Trophoblast cell (in vitro differentiated cells and primary cell): ENCODE measurements around the gene HIBCH.

Experiments used
- DNase-seq, 2 donors: peaks; one replicate each; pipeline ENCODE4 v3.0.0-alpha.2; 2016
- H2AFZ ChIP-seq: 2 replicates; pipeline ENCODE4 v1.6.1; 2013; ENCODE audit warnings: low read length, moderate library complexity, mild to moderate bottlenecking; ENCODE audit not compliant: insufficient read depth, poor library complexity
- H2AK5ac ChIP-seq: 2 replicates; pipeline ENCODE4 v1.6.1; 2013; ENCODE audit warnings: mild to moderate bottlenecking, low read length
- H2BK120ac ChIP-seq: 2 replicates; pipeline ENCODE4 v1.6.1; 2013; ENCODE audit warnings: low read length, mild to moderate bottlenecking, moderate library complexity; ENCODE audit not compliant: insufficient read depth, poor library complexity
- H2BK12ac ChIP-seq: 2 replicates; pipeline ENCODE4 v1.6.1; 2013; ENCODE audit warnings: mild to moderate bottlenecking, low read length, moderate library complexity
- H2BK5ac ChIP-seq: 2 replicates; pipeline ENCODE4 v1.6.1; 2013; ENCODE audit warnings: low read length, low read depth, moderate library complexity, mild to moderate bottlenecking; ENCODE audit not compliant: poor library complexity
- H3K14ac ChIP-seq: 2 replicates; pipeline ENCODE4 v1.6.1; 2013; ENCODE audit warnings: mild to moderate bottlenecking, low read length
- H3K18ac ChIP-seq: 2 replicates; pipeline ENCODE4 v1.6.1; 2013; ENCODE audit warnings: mild to moderate bottlenecking, low read length
- H3K23ac ChIP-seq: 2 replicates; pipeline ENCODE4 v1.6.1; 2013; ENCODE audit warnings: low read length
- H3K27ac ChIP-seq: 2 replicates; pipeline ENCODE4 v1.5.1; 2013; ENCODE audit warnings: low read depth, mild to moderate bottlenecking, inconsistent platforms, low read length, moderate library complexity
- H3K27me3 ChIP-seq: 2 replicates; pipeline ENCODE4 v1.6.1; 2013; ENCODE audit warnings: inconsistent platforms, mild to moderate bottlenecking, low read length, moderate library complexity; ENCODE audit not compliant: insufficient read depth
- H3K36me3 ChIP-seq, 2 experiments: 1 replicate in 1 of 2; 2 replicates in 1 of 2; pipeline ENCODE4 v1.6.1; 2013; ENCODE audit warnings: low read length in 2 of 2, mild to moderate bottlenecking in 2 of 2, moderate library complexity in 1 of 2; ENCODE audit not compliant: insufficient read depth in 2 of 2, control insufficient read depth in 1 of 2
- H3K4ac ChIP-seq: 2 replicates; pipeline ENCODE4 v1.6.1; 2013; ENCODE audit warnings: low read depth, mild to moderate bottlenecking, low read length, moderate library complexity
- H3K4me1 ChIP-seq, 2 experiments: 1 replicate in 1 of 2; 2 replicates in 1 of 2; pipeline ENCODE4 v1.6.1; 2013; ENCODE audit warnings: low read length in 2 of 2, mild to moderate bottlenecking in 2 of 2, moderate library complexity in 1 of 2; ENCODE audit not compliant: insufficient read depth in 2 of 2, control insufficient read depth in 1 of 2
- H3K4me2 ChIP-seq: 2 replicates; pipeline ENCODE4 v1.6.1; 2013; ENCODE audit warnings: inconsistent platforms, mild to moderate bottlenecking, low read length, moderate library complexity
- H3K4me3 ChIP-seq: 2 replicates; pipeline ENCODE4 v1.5.1; 2013; ENCODE audit warnings: mild to moderate bottlenecking, low read depth, low read length, inconsistent platforms
- H3K79me1 ChIP-seq: one replicate; pipeline ENCODE4 v1.6.1; 2013; ENCODE audit warnings: low read length
- H3K79me2 ChIP-seq: 2 replicates; pipeline ENCODE4 v1.6.1; 2013; ENCODE audit warnings: low read length, mild to moderate bottlenecking; ENCODE audit not compliant: control insufficient read depth, insufficient read depth, poor library complexity
- H3K9ac ChIP-seq: 2 replicates; pipeline ENCODE4 v1.6.1; 2013; ENCODE audit warnings: mild to moderate bottlenecking, low read length
- H3K9me3 ChIP-seq: 2 replicates; pipeline ENCODE4 v1.6.1; 2013; ENCODE audit warnings: low read depth, mild to moderate bottlenecking, control low read depth, inconsistent platforms, low read length; ENCODE audit not compliant: insufficient read depth
- H4K12ac ChIP-seq: 2 replicates; pipeline ENCODE4 v1.6.1; 2013; ENCODE audit warnings: low read depth, mild to moderate bottlenecking, low read length, moderate library complexity
- H4K8ac ChIP-seq: 2 replicates; pipeline ENCODE4 v1.6.1; 2013; ENCODE audit warnings: low read depth, mild to moderate bottlenecking, low read length, moderate library complexity
- H4K91ac ChIP-seq: one replicate; pipeline ENCODE4 v1.6.1; 2013; ENCODE audit warnings: low read depth, mild to moderate bottlenecking, low read length, moderate library complexity
- WGBS: extraction: QIAGEN DNeasy Blood & Tissue Kit; methylation state at CpG from one replicate; pipeline ENCODE4 v1.1.7; 2013; ENCODE audit warnings: missing lambda C conversion rate; ENCODE audit not compliant: insufficient read length, insufficient coverage; ENCODE audit errors: extremely low coverage; 5-methylcytosine and 5-hydroxymethylcytosine counted together

HIBCH gene

DNA sequence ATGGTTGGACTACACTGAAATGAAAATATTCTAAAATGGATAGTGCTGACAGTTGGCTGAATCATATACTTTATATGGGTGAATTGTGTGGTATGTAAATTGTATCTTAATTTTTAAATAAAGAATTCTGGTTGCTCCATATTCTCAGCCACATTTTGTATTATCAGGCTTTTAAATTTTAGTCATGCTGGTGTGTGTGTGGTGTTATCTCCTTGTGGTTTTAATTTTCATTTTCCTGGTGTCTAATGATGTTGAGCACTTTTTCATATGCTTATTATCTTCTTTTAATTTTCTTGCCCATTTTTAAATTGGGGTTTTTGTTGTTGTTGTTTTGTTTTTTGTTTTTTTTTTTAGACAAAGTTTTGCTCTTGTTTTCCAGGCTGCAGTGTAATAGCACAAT lies 3.8 kb upstream of the HIBCH start:
- Histone ChIP-seq H3K27ac (no peak overlapping the region), H3K9ac (no peak overlapping the region), H2AK5ac (no peak overlapping the region), H3K36me3 (no peaks in the 10 kb centered on the region), H3K27me3 (no peaks in the 10 kb centered on the region), H3K18ac (no peak overlapping the region), H2BK5ac (no peak overlapping the region), H3K14ac (no peak overlapping the region), H3K4ac (no peak overlapping the region), H3K79me1 (no peaks in the 10 kb centered on the region), H2AFZ (no peak overlapping the region), H2BK120ac (no peak overlapping the region), H4K91ac (no peak overlapping the region), H4K12ac (no peak overlapping the region), H3K4me3 (no peak overlapping the region), H2BK12ac (no peak overlapping the region), H3K4me2 (no peak overlapping the region), H4K8ac (no peak overlapping the region), H3K79me2 (no peaks in the 10 kb centered on the region), H3K23ac (no peak overlapping the region), H3K9me3 (peaks cover 2% of the 10 kb centered on the region), H3K4me1 (peaks cover 0 to 4% of the 10 kb centered on the region in 2 experiments)
- no peak for DNase-seq

DNA sequence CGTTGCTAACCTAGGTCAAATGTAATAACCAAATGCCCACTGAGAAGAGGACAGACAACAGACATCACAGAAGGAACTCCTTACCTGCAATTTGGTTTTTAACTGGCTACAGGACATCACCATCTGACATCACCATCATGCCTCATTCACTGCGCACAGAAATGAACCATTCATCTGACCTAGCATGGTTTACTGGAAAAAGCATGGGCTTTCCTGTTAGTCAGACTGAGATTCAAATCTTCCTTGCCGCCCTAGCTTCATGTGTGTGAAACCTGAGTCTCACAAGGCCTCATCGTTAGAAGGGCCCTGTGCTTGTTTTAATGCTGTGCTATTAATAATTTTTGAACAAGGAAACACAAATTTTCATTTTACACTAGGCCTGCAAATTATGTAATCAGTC lies 1.1 kb upstream of the HIBCH start:
- Histone ChIP-seq H3K9me3 (no peaks in the 10 kb centered on the region), H4K8ac (peak overlapping the region; percentile 85), H4K91ac (no peak overlapping the region), H2AK5ac (peak overlapping the region; percentile 56), H2BK5ac (no peak overlapping the region), H3K23ac (no peak overlapping the region), H3K9ac (no peak overlapping the region), H3K4me3 (no peak overlapping the region), H2BK120ac (no peak overlapping the region), H3K27ac (no peak overlapping the region), H3K18ac (no peak overlapping the region), H4K12ac (no peak overlapping the region), H3K79me2 (no peaks in the 10 kb centered on the region), H3K4ac (no peak overlapping the region), H3K27me3 (no peaks in the 10 kb centered on the region), H3K36me3 (no peaks in the 10 kb centered on the region), H3K4me1 (peaks cover 0 to 6% of the 10 kb centered on the region in 2 experiments), H3K14ac (no peak overlapping the region), H3K79me1 (no peaks in the 10 kb centered on the region), H2BK12ac (no peak overlapping the region), H3K4me2 (no peak overlapping the region), H2AFZ (no peak overlapping the region)
- no peak for DNase-seq
- WGBS, result no CpG with 5 or more reads among the region's 4 CpGs

DNA sequence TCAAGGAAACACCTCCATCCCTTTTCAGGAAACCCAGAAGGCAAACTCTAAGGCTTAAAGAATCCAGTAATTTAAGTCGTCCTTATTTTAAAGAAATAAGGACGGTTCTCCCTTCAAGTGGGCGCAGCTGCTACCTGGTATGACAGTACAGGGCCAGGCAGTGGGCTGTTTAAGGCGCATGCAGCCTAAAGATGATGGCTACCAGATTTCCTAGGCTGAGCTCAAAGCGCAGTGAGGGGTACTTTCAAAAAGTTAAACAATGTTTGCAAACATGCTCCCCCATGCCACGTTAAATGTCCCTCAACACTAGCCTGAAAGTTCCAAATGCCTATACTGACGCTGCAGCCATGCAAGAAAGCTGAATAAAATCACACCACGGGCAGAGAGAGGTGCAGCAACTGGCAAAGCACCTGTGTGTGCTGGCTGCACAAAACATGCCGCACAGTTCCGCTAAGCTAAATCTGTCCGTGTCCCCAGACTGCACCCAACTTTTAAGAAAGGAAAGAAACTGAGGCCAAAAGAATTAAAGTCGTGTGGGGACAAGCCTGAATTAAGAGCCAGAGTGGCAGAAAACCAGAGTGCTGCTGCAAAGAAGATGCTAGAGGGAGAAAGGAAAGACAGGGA lies 583 bp downstream of the HIBCH start:
- WGBS, result no CpG with 5 or more reads among the region's 12 CpGs
- no peaks in the 10 kb centered on the region for H3K9me3 ChIP-seq

DNA sequence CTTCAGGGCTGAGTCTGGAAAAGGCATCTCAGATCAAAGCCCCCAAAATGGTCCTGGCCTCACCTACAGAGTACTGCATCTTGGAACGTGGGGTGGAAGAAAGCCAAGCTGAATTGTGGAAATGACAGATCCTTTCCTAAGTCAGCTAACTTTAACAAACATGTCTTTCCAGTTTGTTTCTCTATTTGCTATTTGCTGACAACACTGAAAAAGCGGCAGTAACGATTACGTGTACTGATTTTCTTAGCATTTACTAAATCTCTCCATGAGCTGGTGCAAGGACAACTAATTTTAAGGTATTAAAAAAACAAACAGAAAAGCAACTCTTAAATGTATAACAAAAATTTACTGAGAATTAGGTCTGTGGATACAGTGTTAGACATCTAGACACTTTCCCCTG lies 1.1 kb downstream of the HIBCH start:
- WGBS, result no CpG with 5 or more reads among the region's 4 CpGs
- Histone ChIP-seq H3K79me1 (no peaks in the 10 kb centered on the region), H2AFZ (no peak overlapping the region), H3K27ac (no peak overlapping the region), H3K79me2 (no peaks in the 10 kb centered on the region), H2BK5ac (no peak overlapping the region), H2BK120ac (no peak overlapping the region), H4K91ac (no peak overlapping the region), H3K23ac (no peak overlapping the region), H3K4me3 (no peak overlapping the region), H2AK5ac (no peak overlapping the region), H4K12ac (no peak overlapping the region), H3K4me2 (no peak overlapping the region), H4K8ac (no peak overlapping the region), H3K14ac (no peak overlapping the region), H3K4me1 (peaks cover 0 to 6% of the 10 kb centered on the region in 2 experiments), H3K36me3 (no peaks in the 10 kb centered on the region), H3K9ac (peak overlapping the region; percentile 19), H3K9me3 (no peaks in the 10 kb centered on the region), H3K4ac (no peak overlapping the region), H3K18ac (no peak overlapping the region), H3K27me3 (no peaks in the 10 kb centered on the region), H2BK12ac (no peak overlapping the region)
- DNase-seq, result no peak

More for the DNA sequence above, 583 bp downstream of the HIBCH start:
- Histone ChIP-seq H2BK12ac (no peak overlapping the region), H3K23ac (no peak overlapping the region), H2BK5ac (no peak overlapping the region), H4K12ac (no peak overlapping the region), H3K14ac (no peak overlapping the region), H4K8ac (peak overlapping the region; percentile 79), H2AK5ac (no peak overlapping the region), H3K27me3 (no peaks in the 10 kb centered on the region), H2BK120ac (no peak overlapping the region), H3K79me2 (no peaks in the 10 kb centered on the region), H3K27ac (no peak overlapping the region), H4K91ac (no peak overlapping the region), H3K9ac (peak overlapping the region; percentile 68), H3K36me3 (no peaks in the 10 kb centered on the region), H3K79me1 (no peaks in the 10 kb centered on the region), H3K4me1 (peaks cover 0 to 6% of the 10 kb centered on the region in 2 experiments), H3K4me2 (peak overlapping the region; percentile 97), H3K4ac (no peak overlapping the region), H3K18ac (peak overlapping the region; percentile 20), H3K4me3 (peak overlapping the region; percentile 72), H2AFZ (peak overlapping the region; percentile 74)
- DNase-seq, result peak in 1 of 2 donors; percentile 23
